ENCODE results near the gene C19orf12. TPM values are rescaled to one million over a fixed set of nuclear protein-coding genes. Genes with fewer than 3 reads are reported as not detected.

C19orf12 gene
- total and polyA plus RNA-seq, 2 of the 4 experiments (the other 2 are of a cell fraction), result 16.3 to 24.0 TPM

DNA sequence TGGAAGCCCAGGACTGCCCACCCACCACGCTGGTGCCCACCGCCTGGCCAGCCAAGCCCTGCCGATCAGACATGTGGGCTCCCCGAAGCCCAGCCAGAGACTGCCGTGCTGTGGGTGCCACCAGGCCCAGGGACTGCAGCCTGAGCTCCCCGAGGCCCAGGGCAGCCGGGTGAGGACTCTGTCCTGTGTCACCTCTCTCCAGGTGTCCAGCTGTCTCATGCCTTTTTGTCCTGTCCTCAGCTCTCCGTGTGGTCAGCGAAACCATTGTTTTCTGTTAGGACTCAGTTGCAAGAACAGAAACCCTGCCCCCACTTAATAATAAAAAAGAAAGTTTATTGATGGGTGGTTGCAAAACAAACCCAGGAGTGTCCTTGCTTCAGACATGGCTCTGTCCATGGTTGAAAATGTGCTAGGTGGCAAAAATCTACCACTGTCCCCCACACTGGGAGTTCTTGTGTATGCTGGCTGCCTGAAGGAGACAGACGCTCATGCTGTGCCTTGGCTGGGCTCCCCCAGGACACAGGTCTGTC, 39.9 kb downstream of the C19orf12 start:
- H3K14ac ChIP-seq (replicated peaks; ENCODE audit: low read depth, low read length), result no peak overlapping the region
- H3K4ac ChIP-seq (ENCODE audit: low read depth, low read length), result no peak overlapping the region
- no TSS peak for BruUV-seq (replicated peaks)
- H3K79me1 ChIP-seq (ENCODE audit: low read depth in 1 of 2, low read length in 2 of 2), result peaks cover 17 to 34% of the 10 kb centered on the region in 2 experiments
- H3K4me2 ChIP-seq (ENCODE audit: low read depth, low read length), result no peak overlapping the region
- ATAC-seq (ENCODE audit: low read depth) (no peak), DNase-seq (no peak)
- dilution Hi-C loops (cut with HindIII; ENCODE audit: low sequenced_read_pairs, unreplicated experiment), result no loop called here
- no peaks in the 10 kb centered on the region for H3K9me3 ChIP-seq (ENCODE audit: control insufficient read depth, insufficient read depth, low read length)
- no peak overlapping the region for H2BK15ac ChIP-seq (ENCODE audit: low read depth, low read length)
- POLR2A ChIA-PET (ENCODE audit: unreplicated experiment), result no interaction called here
- H4K8ac ChIP-seq (ENCODE audit: low read depth in 2 of 2, low read length in 2 of 2), result no peak overlapping the region
- in situ Hi-C loops (cut with MboI; ENCODE audit: low sequenced_read_pairs), result no loop called here
- H4K91ac ChIP-seq (ENCODE audit: insufficient read depth, low read depth, low read length), result no peak overlapping the region
- no peak overlapping the region for H3K27ac ChIP-seq (ENCODE audit: insufficient read depth, low read length)
- H2AFZ ChIP-seq (replicated peaks; ENCODE audit: low read length, poor library complexity), result no peak overlapping the region
- H3K56ac ChIP-seq (ENCODE audit: extremely low read depth, insufficient read depth, low read length), result no peak overlapping the region
- CTCF ChIA-PET, result no interaction called here
- no peak overlapping the region for H2BK20ac ChIP-seq (ENCODE audit: low read depth, low read length)
- H3K18ac ChIP-seq (ENCODE audit: low read depth, low read length), result no peak overlapping the region
- WGBS, 2 experiments (ENCODE audit: extremely low coverage in 2 of 2, insufficient read length in 1 of 2), result 92% methylated on average over 4 of the region's 10 CpGs; no CpG with 5 or more reads in 1 of the 2 experiments
- no peaks in the 10 kb centered on the region for H3K27me3 ChIP-seq (ENCODE audit: control insufficient read depth, insufficient read depth, low read length)
- no peak overlapping the region for H2BK5ac ChIP-seq (ENCODE audit: low read depth, low read length, poor library complexity, severe bottlenecking)
- no peak overlapping the region for H3K9ac ChIP-seq (ENCODE audit: low read depth, low read length)
- H4K20me1 ChIP-seq (ENCODE audit: insufficient read depth, low read length), result peaks cover 21% of the 10 kb centered on the region
- H3K23ac ChIP-seq (ENCODE audit: low read depth, low read length), result no peak overlapping the region
- H4K5ac ChIP-seq (ENCODE audit: low read depth, low read length), result no peak overlapping the region
- intact Hi-C loops (cut with micrococcal nuclease), result no loop called here
- H3K9me1 ChIP-seq (ENCODE audit: insufficient read depth, low read length), result peaks cover 12% of the 10 kb centered on the region
- no peak overlapping the region for H2AK9ac ChIP-seq (replicated peaks; ENCODE audit: low read depth, low read length, poor library complexity)
- H3K36me3 ChIP-seq (ENCODE audit: control insufficient read depth, insufficient read depth, low read length), result peaks cover 24% of the 10 kb centered on the region; the same call in 1 of the 2 replicates
- no peak overlapping the region for H2AK5ac ChIP-seq (ENCODE audit: low read depth, low read length)
- H3K4me3 ChIP-seq (ENCODE audit: insufficient read depth, low read depth, low read length), result no peak overlapping the region
- TF ChIP-seq RAD21 (IDR thresholded peaks at IDR 0.05; ENCODE audit: low read length) (no peak), BHLHE40 (IDR thresholded peaks at IDR 0.05; ENCODE audit: low read depth, low read length) (no peak), RCOR1 (IDR thresholded peaks at IDR 0.05; ENCODE audit: insufficient replicate concordance, low read length) (no peak), RFX5 (IDR thresholded peaks at IDR 0.05; ENCODE audit: low read depth, low read length) (no peak), CHD1 (IDR thresholded peaks at IDR 0.05; ENCODE audit: low read depth, low read length) (no peak), POLR2A (IDR thresholded peaks at IDR 0.05; ENCODE audit: low read depth, low read length) (no peak), SMC3 (IDR thresholded peaks at IDR 0.05; ENCODE audit: low read depth, low read length) (no peak), MAZ (IDR thresholded peaks at IDR 0.05; ENCODE audit: borderline replicate concordance, low read depth, low read length) (no peak), FOS (IDR thresholded peaks at IDR 0.05; ENCODE audit: low read depth, low read length) (no peak), MAFK (IDR thresholded peaks at IDR 0.05; ENCODE audit: low read depth, low read length) (no peak), CEBPB (IDR thresholded peaks at IDR 0.05; ENCODE audit: low read depth, low read length) (no peak), MXI1 (IDR thresholded peaks at IDR 0.05; ENCODE audit: borderline replicate concordance, low read depth, low read length) (no peak)
- TF ChIP-seq, protein P1, sequence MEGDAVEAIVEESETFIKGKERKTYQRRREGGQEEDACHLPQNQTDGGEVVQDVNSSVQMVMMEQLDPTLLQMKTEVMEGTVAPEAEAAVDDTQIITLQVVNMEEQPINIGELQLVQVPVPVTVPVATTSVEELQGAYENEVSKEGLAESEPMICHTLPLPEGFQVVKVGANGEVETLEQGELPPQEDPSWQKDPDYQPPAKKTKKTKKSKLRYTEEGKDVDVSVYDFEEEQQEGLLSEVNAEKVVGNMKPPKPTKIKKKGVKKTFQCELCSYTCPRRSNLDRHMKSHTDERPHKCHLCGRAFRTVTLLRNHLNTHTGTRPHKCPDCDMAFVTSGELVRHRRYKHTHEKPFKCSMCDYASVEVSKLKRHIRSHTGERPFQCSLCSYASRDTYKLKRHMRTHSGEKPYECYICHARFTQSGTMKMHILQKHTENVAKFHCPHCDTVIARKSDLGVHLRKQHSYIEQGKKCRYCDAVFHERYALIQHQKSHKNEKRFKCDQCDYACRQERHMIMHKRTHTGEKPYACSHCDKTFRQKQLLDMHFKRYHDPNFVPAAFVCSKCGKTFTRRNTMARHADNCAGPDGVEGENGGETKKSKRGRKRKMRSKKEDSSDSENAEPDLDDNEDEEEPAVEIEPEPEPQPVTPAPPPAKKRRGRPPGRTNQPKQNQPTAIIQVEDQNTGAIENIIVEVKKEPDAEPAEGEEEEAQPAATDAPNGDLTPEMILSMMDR (conservative IDR thresholded peaks at IDR 0.05; ENCODE audit: low read depth, low read length), result no peak
- H2BK120ac ChIP-seq (ENCODE audit: low read depth, low read length), result no peak overlapping the region
- H3K4me1 ChIP-seq (ENCODE audit: control insufficient read depth, insufficient read depth, low read length), result peaks cover 5% of the 10 kb centered on the region
